HFFc6 (cell line): ENCODE results near the gene STAG3. TPM values are rescaled to one million over a fixed set of nuclear protein-coding genes. Genes with fewer than 3 reads are reported as not detected.
A peak's percentile ranks its signal among the peaks of the same experiment; 100 is the strongest.
"Not testable (repeated sequence)": the region's sequence is repeated elsewhere in the genome, so short reads cannot be mapped to it uniquely, and the experiment has no call there.

Experiments
- DNase-seq: peaks from one replicate; pipeline ENCODE4 v3.0.0-alpha.2; 2018
- H3K27ac Mint-ChIP-seq: 2 replicates; pipeline ENCODE4 v1.8.0; 2020; ENCODE audit warnings: mild to moderate bottlenecking, mixed read lengths
- H3K27me3 Mint-ChIP-seq: 2 replicates; pipeline ENCODE4 v1.8.0; 2021; ENCODE audit warnings: mild to moderate bottlenecking, moderate library complexity, mixed read lengths; ENCODE audit not compliant: insufficient read depth
- H3K36me3 Mint-ChIP-seq: 2 replicates; pipeline ENCODE4 v1.8.0; 2021; ENCODE audit warnings: low read depth, mixed read lengths
- H3K4me1 Mint-ChIP-seq: 2 replicates; pipeline ENCODE4 v1.8.0; 2020; ENCODE audit warnings: low read depth, mixed read lengths
- H3K4me3 Mint-ChIP-seq: 2 replicates; pipeline ENCODE4 v1.8.0; 2020; ENCODE audit warnings: mild to moderate bottlenecking, moderate library complexity, mixed read lengths
- H3K9me3 Mint-ChIP-seq: 2 replicates; pipeline ENCODE4 v1.8.0; 2020; ENCODE audit warnings: mild to moderate bottlenecking, mixed read lengths
- total RNA-seq, 6 experiments: library from RNA; stranded (reverse); fragmentation: NEBNext Ultra II Directional; extraction: Animal tissue kit (Norgen Biotek cat#: 25700); gene quantifications; 2 replicates in 1 of 6; 3 replicates in 5 of 6; pipeline ENCODE4 v1.2.3, GENCODE V29; 2021
- TF ChIP-seq, protein P1 (sequence below): fragments of 200-600 bp; sonication (generic); IDR thresholded peaks from 2 replicates; pipeline ENCODE4 v1.5.0; 2021; ENCODE audit warnings: antibody characterized with exemption, mild to moderate bottlenecking

The STAG3 gene
- total RNA-seq, 6 experiments from 2014 or later = 0.24 to 0.91 (median 0.43) TPM

DNA sequence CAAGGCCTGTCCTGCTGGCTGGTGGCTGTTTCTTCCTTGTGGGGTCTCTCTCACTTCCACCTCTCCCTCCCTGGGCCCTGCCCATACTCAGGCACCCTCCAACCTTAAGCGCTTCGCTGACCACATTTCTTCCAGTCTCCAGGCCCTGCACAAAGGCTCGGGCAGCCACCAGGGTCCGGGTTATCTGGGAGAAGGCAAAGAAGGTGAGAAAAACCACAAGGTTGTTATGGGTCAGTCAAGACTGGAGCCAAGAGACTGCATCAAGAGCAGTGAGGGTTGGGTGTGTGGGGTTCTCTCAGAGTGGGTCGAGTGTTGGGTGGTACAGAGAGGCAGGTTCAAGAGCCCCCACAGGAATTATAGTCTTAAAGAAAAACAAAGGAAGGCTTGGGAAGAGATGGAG lies 3.1 kb upstream of the STAG3 start:
- Mint-ChIP-seq H3K4me3 (no peak overlapping the region), H3K9me3 (no peaks in the 10 kb centered on the region)
- DNase-seq = no peak

DNA sequence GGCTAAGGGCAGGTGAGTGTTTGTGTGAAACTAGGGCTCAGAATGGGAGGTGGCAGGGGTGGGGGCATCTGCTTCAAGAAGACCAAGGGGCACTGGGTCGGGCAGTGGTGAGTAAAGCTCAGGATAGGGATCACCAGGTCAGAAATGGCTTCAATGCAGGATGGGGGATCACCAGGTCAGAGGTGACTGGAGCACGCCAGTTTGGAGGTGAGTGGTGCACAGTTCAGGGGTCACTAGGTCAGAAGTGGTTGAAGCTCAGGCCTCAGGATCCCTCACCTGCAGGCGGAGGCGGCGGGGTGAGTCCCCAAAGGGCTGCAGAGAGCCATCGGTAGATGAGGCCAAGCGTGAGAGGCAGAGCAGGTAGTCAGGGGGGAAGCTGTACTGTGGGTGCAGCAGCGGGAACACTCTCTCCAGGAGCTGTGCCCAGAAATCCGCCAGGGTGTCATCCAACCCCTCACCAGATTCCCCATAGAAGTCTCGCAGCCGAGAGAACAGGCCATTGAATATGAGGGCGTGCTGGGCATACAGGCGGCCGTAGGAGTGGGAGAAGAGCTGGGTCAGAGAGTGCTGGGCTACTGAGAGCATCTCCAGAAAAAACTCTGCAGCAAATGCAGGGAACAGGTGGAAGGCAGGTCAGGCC lies 2.3 kb upstream of the STAG3 start:
- TF ChIP-seq, protein P1, sequence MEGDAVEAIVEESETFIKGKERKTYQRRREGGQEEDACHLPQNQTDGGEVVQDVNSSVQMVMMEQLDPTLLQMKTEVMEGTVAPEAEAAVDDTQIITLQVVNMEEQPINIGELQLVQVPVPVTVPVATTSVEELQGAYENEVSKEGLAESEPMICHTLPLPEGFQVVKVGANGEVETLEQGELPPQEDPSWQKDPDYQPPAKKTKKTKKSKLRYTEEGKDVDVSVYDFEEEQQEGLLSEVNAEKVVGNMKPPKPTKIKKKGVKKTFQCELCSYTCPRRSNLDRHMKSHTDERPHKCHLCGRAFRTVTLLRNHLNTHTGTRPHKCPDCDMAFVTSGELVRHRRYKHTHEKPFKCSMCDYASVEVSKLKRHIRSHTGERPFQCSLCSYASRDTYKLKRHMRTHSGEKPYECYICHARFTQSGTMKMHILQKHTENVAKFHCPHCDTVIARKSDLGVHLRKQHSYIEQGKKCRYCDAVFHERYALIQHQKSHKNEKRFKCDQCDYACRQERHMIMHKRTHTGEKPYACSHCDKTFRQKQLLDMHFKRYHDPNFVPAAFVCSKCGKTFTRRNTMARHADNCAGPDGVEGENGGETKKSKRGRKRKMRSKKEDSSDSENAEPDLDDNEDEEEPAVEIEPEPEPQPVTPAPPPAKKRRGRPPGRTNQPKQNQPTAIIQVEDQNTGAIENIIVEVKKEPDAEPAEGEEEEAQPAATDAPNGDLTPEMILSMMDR = no peak
- H3K36me3 Mint-ChIP-seq = no peaks in the 10 kb centered on the region
- no peak overlapping the region for H3K27ac Mint-ChIP-seq
- H3K27me3 Mint-ChIP-seq = peaks cover 8% of the 10 kb centered on the region
- peaks cover 5% of the 10 kb centered on the region for H3K4me1 Mint-ChIP-seq
- DNase-seq = no peak
- H3K9me3 Mint-ChIP-seq = no peaks in the 10 kb centered on the region
- H3K4me3 Mint-ChIP-seq = no peak overlapping the region

More for the DNA sequence above, 3.1 kb upstream of the STAG3 start:
- peaks cover 5% of the 10 kb centered on the region for H3K27me3 Mint-ChIP-seq
- H3K36me3 Mint-ChIP-seq = no peaks in the 10 kb centered on the region
- H3K4me1 Mint-ChIP-seq = peaks cover 7% of the 10 kb centered on the region
- TF ChIP-seq, protein P1 = no peak
- H3K27ac Mint-ChIP-seq = no peak overlapping the region

DNA sequence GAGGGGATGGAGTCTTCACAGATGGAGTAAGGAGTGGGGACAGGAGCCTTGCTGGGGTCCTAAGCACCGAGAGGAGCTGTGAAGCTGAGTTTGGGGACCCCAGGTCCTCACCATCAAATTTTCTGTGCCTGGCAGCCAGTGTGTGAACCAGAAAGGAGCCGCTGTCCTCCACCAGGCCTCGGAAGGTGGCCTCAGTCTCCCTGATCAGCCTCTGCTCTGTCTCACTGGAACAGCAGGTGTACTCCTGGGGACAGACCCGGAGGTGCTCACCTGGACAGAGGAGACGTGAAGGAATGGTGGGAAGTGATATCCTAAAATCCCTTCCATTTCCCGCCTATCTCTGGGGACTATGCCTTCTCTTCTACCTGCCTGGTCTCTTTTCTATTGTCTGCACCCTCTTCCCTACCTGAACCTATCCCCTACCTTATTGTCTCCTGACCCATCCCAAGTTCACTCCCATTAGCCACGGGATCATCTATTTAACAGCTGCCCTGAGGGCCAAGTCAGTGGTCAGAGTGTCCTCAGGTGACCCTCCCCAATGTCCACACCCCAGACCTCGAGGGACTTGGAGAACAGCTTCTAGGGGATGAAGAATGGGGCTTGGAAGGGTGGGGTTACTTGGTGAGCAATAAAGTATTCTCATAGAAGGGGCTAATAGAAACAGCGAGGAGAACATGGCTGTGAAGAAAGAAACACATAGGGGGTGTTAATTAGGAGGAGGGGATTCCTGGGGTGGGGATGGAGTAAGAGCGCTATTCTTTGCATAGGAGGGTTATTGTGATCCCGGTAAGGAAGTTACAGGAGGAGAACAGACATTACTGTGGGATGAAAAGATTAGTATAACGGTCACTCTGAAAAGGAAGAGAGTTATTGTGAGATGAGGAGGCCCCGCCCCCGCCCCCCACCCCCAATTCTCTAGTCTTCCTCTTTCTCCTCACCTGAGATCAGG lies 1.3 kb upstream of the STAG3 start:
- Mint-ChIP-seq H3K9me3 (no peaks in the 10 kb centered on the region), H3K27ac (no peak overlapping the region), H3K36me3 (no peaks in the 10 kb centered on the region), H3K4me3 (peak overlapping the region; percentile 85), H3K27me3 (peaks cover 9% of the 10 kb centered on the region), H3K4me1 (no peaks in the 10 kb centered on the region; the same call in 1 of the 2 replicates)
- TF ChIP-seq, protein P1 = no peak
- DNase-seq = no peak

DNA sequence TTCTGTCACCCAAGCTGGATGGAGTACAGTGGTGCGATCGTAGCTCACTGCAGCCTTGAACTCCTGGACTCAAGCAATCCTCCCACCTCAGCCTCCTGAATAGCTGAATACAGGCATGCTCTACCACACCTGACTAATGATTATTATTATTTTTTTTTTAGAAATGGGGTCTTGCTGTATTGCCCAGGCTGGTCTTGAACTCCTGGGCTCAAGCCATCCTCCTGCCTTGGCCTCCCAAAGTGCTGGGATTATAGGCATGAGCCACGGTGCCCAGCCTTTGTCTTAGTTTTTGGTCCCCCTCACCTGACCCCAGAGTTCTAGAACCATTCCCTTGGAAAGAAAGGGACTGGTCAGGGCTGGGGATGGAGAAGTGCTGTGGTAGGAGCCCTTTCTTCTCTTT lies 2.4 kb downstream of the STAG3 start:
- H3K27me3 Mint-ChIP-seq = peaks cover 19% of the 10 kb centered on the region
- not testable (repeated sequence) for H3K27ac Mint-ChIP-seq, DNase-seq, H3K36me3 Mint-ChIP-seq, H3K4me3 Mint-ChIP-seq, H3K4me1 Mint-ChIP-seq, H3K9me3 Mint-ChIP-seq

DNA sequence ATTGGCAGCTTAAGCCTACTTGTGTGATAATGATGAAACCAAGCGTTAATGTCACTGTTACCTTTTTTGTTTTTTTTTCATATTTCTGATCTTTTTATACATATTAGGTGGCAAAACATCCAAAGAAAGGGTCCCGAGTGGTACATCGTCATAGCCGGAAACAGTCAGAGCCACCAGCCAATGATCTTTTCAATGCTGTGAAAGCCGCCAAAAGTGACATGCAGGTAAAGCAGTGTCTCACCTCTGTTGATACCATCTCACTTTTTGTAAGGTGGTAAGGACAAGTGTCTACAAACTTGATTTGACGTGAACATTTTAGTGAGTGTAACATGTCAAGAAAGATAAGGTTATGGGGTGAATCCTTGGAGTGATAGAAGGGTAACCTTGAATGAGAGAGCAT lies 4.9 kb downstream of the STAG3 start:
- H3K9me3 Mint-ChIP-seq, H3K4me3 Mint-ChIP-seq, H3K27ac Mint-ChIP-seq, H3K36me3 Mint-ChIP-seq, H3K4me1 Mint-ChIP-seq, DNase-seq: not testable (repeated sequence)
- H3K27me3 Mint-ChIP-seq = peaks cover 15% of the 10 kb centered on the region

DNA sequence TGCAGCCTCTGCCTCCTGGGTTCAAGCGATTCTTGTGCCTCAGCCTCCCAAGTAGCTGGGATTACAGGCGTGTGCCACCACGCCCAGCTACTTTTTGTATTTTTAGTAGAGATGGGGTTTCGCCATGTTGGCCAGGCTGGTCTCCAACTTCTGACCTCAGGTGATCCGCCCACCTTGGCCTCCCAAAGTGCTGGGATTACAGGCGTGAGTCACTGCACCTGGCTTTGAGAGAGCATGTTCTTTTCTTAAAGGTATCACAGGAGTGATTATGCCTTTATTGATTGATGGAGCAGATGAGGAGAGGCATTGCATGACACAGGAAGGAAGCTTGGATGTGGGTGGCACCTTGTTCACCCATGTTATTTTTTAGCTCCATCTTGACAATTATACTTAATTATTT lies 5.4 kb downstream of the STAG3 start:
- not testable (repeated sequence) for H3K4me1 Mint-ChIP-seq, H3K4me3 Mint-ChIP-seq, H3K36me3 Mint-ChIP-seq, H3K9me3 Mint-ChIP-seq, H3K27ac Mint-ChIP-seq, DNase-seq
- peaks cover 15% of the 10 kb centered on the region for H3K27me3 Mint-ChIP-seq

DNA sequence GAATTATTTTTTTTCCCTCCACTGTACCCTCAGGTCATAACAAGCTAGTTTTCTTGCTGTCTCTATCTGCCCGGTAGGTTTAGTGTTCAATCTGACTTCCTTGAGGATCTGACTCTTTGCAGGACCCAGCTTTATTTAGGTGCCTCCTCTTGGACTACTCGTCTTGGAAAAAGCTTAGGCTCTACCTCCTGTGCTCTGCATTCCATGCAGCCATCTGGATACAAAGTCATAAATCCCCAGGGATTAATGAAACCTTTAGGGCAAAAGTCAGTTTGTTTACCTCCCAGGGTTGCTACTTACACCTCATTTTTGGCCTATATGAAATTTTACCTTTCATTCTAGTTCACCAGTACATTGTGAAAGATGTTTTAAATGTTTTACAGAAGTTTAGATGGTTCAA lies 8.0 kb downstream of the STAG3 start:
- H3K27me3 Mint-ChIP-seq = peaks cover 21% of the 10 kb centered on the region

More for the DNA sequence above, 8.0 kb downstream of the STAG3 start:
- no peak for DNase-seq
- Mint-ChIP-seq H3K9me3 (no peaks in the 10 kb centered on the region), H3K4me1 (no peaks in the 10 kb centered on the region), H3K36me3 (no peaks in the 10 kb centered on the region), H3K4me3 (no peak overlapping the region), H3K27ac (no peak overlapping the region)
- TF ChIP-seq, protein P1 = no peak
